ENCODE results near the gene OSBPL5.
"Not testable (repeated sequence)": the region's sequence is repeated elsewhere in the genome, so short reads cannot be mapped to it uniquely, and the experiment has no call there.

OSBPL5 gene

GRCh38 chr11:3180869-3181268 lies 15.8 kb upstream of the OSBPL5 start:
- DNase-seq, result no peak

- no peak for DNase-seq
These were observed 13.2 kb upstream of the OSBPL5 start for GRCh38 chr11:3178349-3178748.

GRCh38 chr11:3177931-3178330 lies 12.8 kb upstream of the OSBPL5 start:
- peak; percentile 62 for DNase-seq

- no peak for DNase-seq
These were observed 11.4 kb upstream of the OSBPL5 start for GRCh38 chr11:3176487-3176886.

GRCh38 chr11:3175194-3175593 lies 10.1 kb upstream of the OSBPL5 start:
- no peak for DNase-seq

GRCh38 chr11:3174387-3174786 lies 9.3 kb upstream of the OSBPL5 start:
- no peak for DNase-seq

- no peak for DNase-seq
These were observed 8.7 kb upstream of the OSBPL5 start for GRCh38 chr11:3173795-3174194.

GRCh38 chr11:3171931-3172560 lies 6.9 kb upstream of the OSBPL5 start:
- no peak for DNase-seq

GRCh38 chr11:3170756-3171650 lies 5.9 kb upstream of the OSBPL5 start:
- DNase-seq, result no peak

GRCh38 chr11:3170044-3170755 lies 5.1 kb upstream of the OSBPL5 start:
- DNase-seq, result peak; percentile 23

- DNase-seq, result peak; percentile 64
These were observed 4.3 kb upstream of the OSBPL5 start for GRCh38 chr11:3169255-3170043.

- DNase-seq, result not testable (repeated sequence)
These were observed 3.7 kb upstream of the OSBPL5 start for GRCh38 chr11:3168742-3169254.

GRCh38 chr11:3167143-3168119 lies 2.3 kb upstream of the OSBPL5 start:
- DNase-seq, result no peak

GRCh38 chr11:3166268-3167142 lies 1.4 kb upstream of the OSBPL5 start:
- no peak for DNase-seq

- DNase-seq, result no peak
These were observed 782 bp upstream of the OSBPL5 start for GRCh38 chr11:3165916-3166267.

- DNase-seq, result no peak
These were observed 458 bp downstream of the OSBPL5 start for GRCh38 chr11:3164552-3165151.

- DNase-seq, result no peak
These were observed 965 bp downstream of the OSBPL5 start for GRCh38 chr11:3164138-3164551.

GRCh38 chr11:3163241-3163981 lies 1.7 kb downstream of the OSBPL5 start:
- no peak for DNase-seq
